B cell (primary cell): ENCODE results near the gene GRIN3A. TPM values are rescaled to one million over a fixed set of nuclear protein-coding genes. Genes with fewer than 3 reads are reported as not detected.

Experiments used
- ATAC-seq: fragments of 200-7000 bp; cut with Tn5 transposase; one replicate; pipeline ENCODE4 v1.10.0; 2021; ENCODE audit warnings: low read depth, mild to moderate bottlenecking, moderate number of reproducible peaks, moderate library complexity
- CTCF ChIA-PET: fragments of 350-600 bp; sonication (Branson Sonifier 250); formaldehyde crosslinking; loops from one replicate; lab custom pipeline; 2021; ENCODE audit warnings: antibody characterized with exemption, inconsistent platforms; lab: Charles Lee
- POLR2A ChIA-PET: fragments of 350-600 bp; sonication (Branson Sonifier 250); formaldehyde crosslinking; loops from one replicate; lab custom pipeline; 2021; ENCODE audit warnings: antibody characterized with exemption; lab: Charles Lee
- DNase-seq: peaks from one replicate; pipeline ENCODE4 v3.0.0; 2013
- H2AFZ ChIP-seq: 2 replicates; pipeline ENCODE4 v1.6.1; 2012; ENCODE audit warnings: mild to moderate bottlenecking, low read depth, low read length; ENCODE audit not compliant: insufficient read depth, poor library complexity, severe bottlenecking
- H3K27ac ChIP-seq, 2 donors: 1 replicate in 1 of 2; 2 replicates in 1 of 2; pipeline ENCODE4 v1.5.1; 2012 to 2013; ENCODE audit warnings: low read length in 2 of 2, mild to moderate bottlenecking in 2 of 2, moderate library complexity in 1 of 2
- H3K27me3 ChIP-seq, 4 experiments: fragments of 200-600 bp in 1 of 4; sonication (generic) in 1 of 4; replicated peaks in 1 of 4; 1 replicate in 2 of 4; 2 replicates in 2 of 4; pipeline versions ENCODE4 v1.6.1 to v1.7.0; 2013 to 2016; ENCODE audit warnings: low read length in 3 of 4, mild to moderate bottlenecking in 2 of 4, mixed read lengths in 1 of 4, moderate library complexity in 1 of 4; ENCODE audit not compliant: insufficient read depth in 4 of 4, control insufficient read depth in 3 of 4; ENCODE audit errors: control extremely low read depth in 1 of 4
- H3K36me3 ChIP-seq, 2 experiments: replicated peaks in 1 of 2; 1 replicate in 1 of 2; 2 replicates in 1 of 2; pipeline versions ENCODE4 v1.6.1 to v1.7.1; 2013; ENCODE audit warnings: low read length in 1 of 2; ENCODE audit not compliant: insufficient read depth in 2 of 2, control insufficient read depth in 1 of 2; ENCODE audit errors: control extremely low read depth in 1 of 2, extremely low read depth in 1 of 2
- H3K4me1 ChIP-seq, 2 donors: fragments of 200-600 bp in 1 of 2; sonication (generic) in 1 of 2; 1 replicate in 1 of 2; 2 replicates in 1 of 2; pipeline versions ENCODE4 v1.5.1 to v1.6.1; 2013 to 2017; ENCODE audit warnings: low read length in 2 of 2; ENCODE audit not compliant: control insufficient read depth in 2 of 2, insufficient read depth in 2 of 2
- H3K4me2 ChIP-seq: replicated peaks from 2 replicates; pipeline ENCODE3; 2012; ENCODE audit warnings: mild to moderate bottlenecking, low read depth, low read length; ENCODE audit not compliant: poor library complexity, severe bottlenecking
- H3K4me3 ChIP-seq, 5 experiments: fragments of 200-600 bp in 1 of 5; sonication (generic) in 1 of 5; 1 replicate in 3 of 5; 2 replicates in 2 of 5; pipeline versions ENCODE4 v1.5.1 to v1.7.0; 2011 to 2016; ENCODE audit warnings: low read length in 4 of 5, mild to moderate bottlenecking in 4 of 5, low read depth in 2 of 5, control low read depth in 1 of 5, moderate library complexity in 1 of 5; ENCODE audit not compliant: insufficient read depth in 1 of 5; ENCODE audit errors: control extremely low read depth in 1 of 5, extremely low read depth in 1 of 5
- H3K79me2 ChIP-seq: fragments of 200-600 bp; sonication (generic); one replicate; pipeline ENCODE4 v1.6.0; 2016; ENCODE audit warnings: low read length; ENCODE audit not compliant: control insufficient read depth, insufficient read depth
- H3K9ac ChIP-seq: fragments of 200-600 bp; sonication (generic); 2 replicates; pipeline ENCODE4 v1.6.1; 2017; ENCODE audit warnings: mild to moderate bottlenecking, low read length, moderate library complexity
- H3K9me3 ChIP-seq, 3 donors: one replicate each; pipeline versions ENCODE4 v1.6.1 to v1.7.1; 2013; ENCODE audit warnings: low read length in 2 of 3; ENCODE audit not compliant: control insufficient read depth in 2 of 3, insufficient read depth in 1 of 3; ENCODE audit errors: control extremely low read depth in 1 of 3
- H4K20me1 ChIP-seq: 2 replicates; pipeline ENCODE4 v1.6.0; 2012; ENCODE audit warnings: mild to moderate bottlenecking, low read length; ENCODE audit not compliant: insufficient read depth, control insufficient read depth, poor library complexity, severe bottlenecking
- H3K27ac Mint-ChIP-seq: one replicate; pipeline ENCODE4 v1.8.0; 2021; ENCODE audit warnings: mixed read lengths
- H3K27me3 Mint-ChIP-seq: one replicate; pipeline ENCODE4 v1.8.0; 2021; ENCODE audit warnings: mixed read lengths
- H3K4me1 Mint-ChIP-seq: one replicate; pipeline ENCODE4 v1.8.0; 2021; ENCODE audit warnings: mixed read lengths
- H3K4me3 Mint-ChIP-seq: one replicate; pipeline ENCODE4 v1.8.0; 2021; ENCODE audit warnings: mixed read lengths
- H3K9me3 Mint-ChIP-seq: one replicate; pipeline ENCODE4 v1.8.0; 2022; ENCODE audit warnings: mixed read lengths; ENCODE audit not compliant: insufficient read depth
- CTCF ChIP-seq: fragments of 200-600 bp; IDR thresholded peaks from one replicate; pipeline ENCODE4 v1.8.0; 2022; ENCODE audit warnings: antibody characterized with exemption, mild to moderate bottlenecking
- EZH2 ChIP-seq: IDR thresholded peaks from 2 replicates; pipeline ENCODE4 v1.6.1; 2012; ENCODE audit warnings: borderline replicate concordance, low read depth, mild to moderate bottlenecking, moderate library complexity, low read length; ENCODE audit not compliant: insufficient read depth, poor library complexity, severe bottlenecking
- WGBS: methylation state at CpG from one replicate; pipeline ENCODE4 v1.1.5; 2013; ENCODE audit warnings: missing lambda C conversion rate; ENCODE audit not compliant: insufficient coverage; 5-methylcytosine and 5-hydroxymethylcytosine counted together
- intact Hi-C: fragments of 100-400 bp; cut with micrococcal nuclease; formaldehyde crosslinking; loops from one replicate; pipeline ENCODE4 v1.10.0; 2022
- polyA plus RNA-seq: library from polyadenylated mRNA; depleted of rRNA; stranded (reverse); fragments of >200 nt; gene quantifications from 2 replicates; pipeline ENCODE4 v1.2.3, GENCODE V29; 2012
- total RNA-seq, 2 donors: library from RNA; stranded (reverse); fragments of 120-200 nt in 1 of 2; gene quantifications; 1 replicate in 1 of 2; 2 replicates in 1 of 2; pipeline versions ENCODE4 v1.2.3 to v1.2.4, GENCODE V29; 2013 to 2022

The GRIN3A gene
- total and polyA plus RNA-seq, 2 donors (not counting 1 experiment from before 2014, with no cell fraction given): not detected

GRCh38 chr9:101571114-101571513 is 167.3 kb downstream of the GRIN3A start:
- no peaks in the 10 kb centered on the region for H3K27me3 Mint-ChIP-seq
- Histone ChIP-seq H3K79me2 (no peaks in the 10 kb centered on the region), H3K27me3 (no peaks in the 10 kb centered on the region), H3K4me3 (no peak overlapping the region), H4K20me1 (no peaks in the 10 kb centered on the region), H3K9me3 (no peaks in the 10 kb centered on the region), H3K4me2 (no peak overlapping the region), H2AFZ (no peak overlapping the region), H3K27ac (no peak overlapping the region), H3K9ac (no peak overlapping the region), H3K36me3 (peaks cover 6 to 21% of the 10 kb centered on the region in 2 experiments), H3K4me1 (no peaks in the 10 kb centered on the region)
- ChIA-PET POLR2A (no interaction called here), CTCF (no interaction called here)
- no peaks in the 10 kb centered on the region for H3K4me1 Mint-ChIP-seq
- TF ChIP-seq EZH2: no peak
- TF ChIP-seq CTCF: no peak
- no peaks in the 10 kb centered on the region for H3K9me3 Mint-ChIP-seq
- no peak for DNase-seq
- no peak overlapping the region for H3K4me3 Mint-ChIP-seq
- H3K27ac Mint-ChIP-seq: no peak overlapping the region
- WGBS: 100% methylated on average over 1 of the region's 1 CpG
- no peak for ATAC-seq
- intact Hi-C loops: no loop called here

DNA sequence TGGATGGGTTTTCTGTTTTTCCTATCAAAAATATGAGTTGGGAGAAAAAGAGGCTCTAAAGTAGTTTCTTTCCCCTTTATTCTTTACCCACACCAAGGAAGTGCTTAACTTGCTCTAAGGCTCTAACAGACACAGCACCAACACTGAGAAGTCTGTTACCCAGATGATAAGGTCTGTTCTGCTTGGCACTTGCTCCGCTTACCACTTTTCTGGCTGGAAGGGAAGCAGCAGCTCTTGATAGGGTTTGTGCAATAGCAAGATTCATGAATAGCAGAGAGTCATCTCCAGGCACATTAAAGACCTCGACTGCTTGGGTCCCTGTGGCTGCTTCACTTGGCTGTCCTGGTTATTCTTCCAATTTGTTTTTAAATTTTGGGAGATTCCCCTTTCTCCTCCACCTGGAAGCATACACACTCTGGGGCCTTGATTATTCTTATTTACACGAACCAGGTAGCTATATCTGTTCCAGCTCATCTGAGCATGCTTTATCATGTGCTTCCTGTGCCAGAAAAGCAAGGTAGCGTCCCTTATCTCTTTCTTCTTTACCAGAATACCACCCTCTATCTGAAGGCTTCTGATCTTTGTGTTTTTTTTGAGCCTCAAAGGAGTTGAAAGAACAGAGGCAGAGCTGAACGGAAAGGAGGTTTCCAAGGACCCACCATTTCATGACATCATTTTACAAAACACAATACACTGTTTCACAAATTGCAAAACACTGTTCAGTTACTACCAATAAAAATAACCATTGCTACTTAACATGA is 168.5 kb downstream of the GRIN3A start:
- H3K36me3 ChIP-seq: peaks cover 6 to 31% of the 10 kb centered on the region in 2 experiments
- H3K4me3 Mint-ChIP-seq: no peak overlapping the region
- no peak overlapping the region for H3K4me2 ChIP-seq
- H3K4me1 Mint-ChIP-seq: no peaks in the 10 kb centered on the region
- H2AFZ ChIP-seq: no peak overlapping the region
- H4K20me1 ChIP-seq: no peaks in the 10 kb centered on the region
- no peak overlapping the region for H3K27ac Mint-ChIP-seq
- no peak for DNase-seq
- no peaks in the 10 kb centered on the region for H3K9me3 Mint-ChIP-seq
- POLR2A ChIA-PET: no interaction called here
- no peak for ATAC-seq
- no peak overlapping the region for H3K4me3 ChIP-seq
- no peaks in the 10 kb centered on the region for H3K79me2 ChIP-seq
- TF ChIP-seq EZH2: no peak
- no peak for TF ChIP-seq CTCF
- no peaks in the 10 kb centered on the region for H3K4me1 ChIP-seq
- no peaks in the 10 kb centered on the region for H3K9me3 ChIP-seq
- 100% methylated on average over 3 of the region's 5 CpGs for WGBS
- intact Hi-C loops: no loop called here
- H3K9ac ChIP-seq: no peak overlapping the region
- H3K27me3 ChIP-seq: no peaks in the 10 kb centered on the region
- H3K27ac ChIP-seq: no peak overlapping the region
- CTCF ChIA-PET: no interaction called here
- H3K27me3 Mint-ChIP-seq: no peaks in the 10 kb centered on the region
